ENCODE results near the gene FBN2. TPM values are rescaled to one million over a fixed set of nuclear protein-coding genes. Genes with fewer than 3 reads are reported as not detected.
A peak's percentile ranks its signal among the peaks of the same experiment; 100 is the strongest.

Gene FBN2
- total and polyA plus RNA-seq, 2 experiments from 2014 or later, result 15.2 to 63.2 TPM

DNA sequence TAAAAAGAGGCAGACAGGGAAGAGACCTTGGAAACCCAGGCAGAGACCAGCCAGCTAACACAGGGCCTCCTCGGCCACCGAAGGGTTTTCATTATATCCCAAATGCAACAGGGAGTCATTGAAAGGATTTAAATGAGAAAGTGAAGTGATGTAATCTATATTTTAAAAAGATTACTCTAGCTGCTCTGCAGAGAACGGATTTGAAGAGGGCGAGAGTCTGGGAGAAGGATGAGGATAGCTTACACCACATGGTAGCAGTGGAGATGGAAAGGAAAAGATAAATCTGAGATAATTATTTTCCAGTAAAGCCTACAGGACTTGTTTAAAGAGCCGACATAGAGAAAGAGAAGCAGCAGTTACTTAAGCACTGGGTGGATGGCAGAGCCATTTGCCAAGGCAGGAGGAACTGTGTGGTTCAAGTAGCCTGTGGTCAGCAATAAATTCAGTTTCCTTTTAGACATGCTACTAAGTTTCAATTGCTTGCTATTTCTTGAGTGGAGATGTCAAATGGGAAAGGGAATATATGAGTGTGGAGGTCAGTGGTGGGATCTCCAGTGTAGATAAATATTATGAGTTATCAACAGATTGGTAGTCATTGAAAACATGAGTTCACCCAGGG, 9.3 kb downstream of the FBN2 start:
- Histone ChIP-seq H3K4me1 (ENCODE audit: insufficient read depth) (no peaks in the 10 kb centered on the region), H3K79me2 (ENCODE audit: insufficient read depth) (no peaks in the 10 kb centered on the region), H3K4me2 (ENCODE audit: unreplicated experiment) (no peak overlapping the region), H2AFZ (no peak overlapping the region), H4K20me1 (ENCODE audit: insufficient read depth) (no peaks in the 10 kb centered on the region), H3K27ac (no peak overlapping the region), H3K9me2 (ENCODE audit: insufficient read depth) (no peaks in the 10 kb centered on the region), H3K9me3 (ENCODE audit: low read depth) (no peaks in the 10 kb centered on the region), H3K4me3 (no peak overlapping the region), H3K36me3 (ENCODE audit: low read depth) (no peaks in the 10 kb centered on the region), H3F3A (ENCODE audit: insufficient read depth) (no peaks in the 10 kb centered on the region), H3K27me3 (replicated peaks; ENCODE audit: insufficient read depth) (no peaks in the 10 kb centered on the region), H3K9ac (no peak overlapping the region)
- DNase-seq, result no peak
- TF ChIP-seq EZH2 (IDR thresholded peaks at IDR 0.05; ENCODE audit: insufficient read depth, poor library complexity, severe bottlenecking) (no peak), EZH2phosphoT487 (IDR thresholded peaks at IDR 0.05; ENCODE audit: insufficient read depth, low read depth) (no peak)
- in situ Hi-C loops (cut with MboI), result no loop called here
- 52 to 64% methylated on average over 5 of the region's 5 CpGs for WGBS, 2 experiments (ENCODE audit: low coverage in 1 of 2, low lambda C conversion rate in 2 of 2, missing lambda C conversion rate in 2 of 2)

DNA sequence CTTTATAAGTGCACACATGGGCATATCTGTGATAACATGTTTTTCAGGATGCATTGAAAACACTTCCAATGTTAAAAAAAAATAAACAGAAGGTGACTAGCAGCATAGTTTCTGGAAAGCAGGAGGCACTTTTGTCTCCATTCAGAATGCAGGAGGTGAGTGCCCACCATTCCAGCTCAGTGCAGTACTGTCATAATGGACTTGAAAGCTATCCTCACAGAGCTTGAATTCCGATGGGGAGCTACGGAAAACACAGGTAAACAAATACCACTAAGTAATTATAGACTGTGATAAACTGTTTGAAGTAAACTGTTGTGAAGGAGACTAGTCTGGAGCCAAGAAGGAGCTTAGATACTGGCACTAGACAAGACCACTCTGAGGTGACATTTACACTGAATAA, 9.9 kb downstream of the FBN2 start:
- no peak overlapping the region for H3K9ac ChIP-seq
- no peak for DNase-seq
- no peaks in the 10 kb centered on the region for H3K79me2 ChIP-seq (ENCODE audit: insufficient read depth)
- H3K36me3 ChIP-seq (ENCODE audit: low read depth), result no peaks in the 10 kb centered on the region
- no peaks in the 10 kb centered on the region for H3F3A ChIP-seq (ENCODE audit: insufficient read depth)
- H3K4me2 ChIP-seq (ENCODE audit: unreplicated experiment), result no peak overlapping the region
- H3K4me3 ChIP-seq, result no peak overlapping the region
- no peaks in the 10 kb centered on the region for H3K27me3 ChIP-seq (replicated peaks; ENCODE audit: insufficient read depth)
- no peaks in the 10 kb centered on the region for H4K20me1 ChIP-seq (ENCODE audit: insufficient read depth)
- in situ Hi-C loops (cut with MboI), result no loop called here
- TF ChIP-seq EZH2 (IDR thresholded peaks at IDR 0.05; ENCODE audit: insufficient read depth, poor library complexity, severe bottlenecking) (no peak), EZH2phosphoT487 (IDR thresholded peaks at IDR 0.05; ENCODE audit: insufficient read depth, low read depth) (no peak)
- no peaks in the 10 kb centered on the region for H3K9me3 ChIP-seq (ENCODE audit: low read depth)
- H3K4me1 ChIP-seq (ENCODE audit: insufficient read depth), result no peaks in the 10 kb centered on the region
- WGBS, 2 experiments (ENCODE audit: low coverage in 1 of 2, low lambda C conversion rate in 2 of 2, missing lambda C conversion rate in 2 of 2), result 65 to 74% methylated on average over 2 of the region's 2 CpGs
- H2AFZ ChIP-seq, result no peak overlapping the region
- H3K27ac ChIP-seq, result no peak overlapping the region
- no peaks in the 10 kb centered on the region for H3K9me2 ChIP-seq (ENCODE audit: insufficient read depth)

DNA sequence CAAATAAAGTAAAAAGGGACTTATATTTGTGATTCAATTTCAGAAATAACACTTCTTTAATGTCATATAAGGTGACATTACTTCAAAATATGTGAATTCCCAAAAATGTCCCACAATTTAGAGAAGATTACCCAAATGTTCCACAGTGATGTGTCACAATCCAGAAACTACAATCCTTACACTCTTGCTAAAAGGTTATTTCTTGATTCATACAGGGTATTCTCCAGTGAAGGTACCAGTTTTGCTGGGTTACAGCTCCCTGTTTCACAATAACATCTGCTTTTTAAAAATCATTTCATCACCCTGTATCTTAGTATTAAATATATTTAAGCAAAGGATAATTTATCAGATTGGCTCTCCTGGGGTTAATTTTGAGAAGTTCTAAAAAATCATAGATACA, 11.0 kb downstream of the FBN2 start:
- H3K4me1 ChIP-seq (ENCODE audit: insufficient read depth), result no peaks in the 10 kb centered on the region
- H3F3A ChIP-seq (ENCODE audit: insufficient read depth), result no peaks in the 10 kb centered on the region
- no peaks in the 10 kb centered on the region for H3K36me3 ChIP-seq (ENCODE audit: low read depth)
- no peaks in the 10 kb centered on the region for H3K9me3 ChIP-seq (ENCODE audit: low read depth)
- H3K4me2 ChIP-seq (ENCODE audit: unreplicated experiment), result no peak overlapping the region
- H3K27me3 ChIP-seq (replicated peaks; ENCODE audit: insufficient read depth), result no peaks in the 10 kb centered on the region
- no peaks in the 10 kb centered on the region for H4K20me1 ChIP-seq (ENCODE audit: insufficient read depth)
- no peak overlapping the region for H3K9ac ChIP-seq
- no peak overlapping the region for H2AFZ ChIP-seq
- in situ Hi-C loops (cut with MboI), result no loop called here
- H3K4me3 ChIP-seq, result no peak overlapping the region
- H3K9me2 ChIP-seq (ENCODE audit: insufficient read depth), result no peaks in the 10 kb centered on the region
- TF ChIP-seq EZH2phosphoT487 (IDR thresholded peaks at IDR 0.05; ENCODE audit: insufficient read depth, low read depth), result no peak
- TF ChIP-seq EZH2 (IDR thresholded peaks at IDR 0.05; ENCODE audit: insufficient read depth, poor library complexity, severe bottlenecking), result no peak
- no peaks in the 10 kb centered on the region for H3K79me2 ChIP-seq (ENCODE audit: insufficient read depth)
- no peak overlapping the region; the same call in 1 of the 2 replicates for H3K27ac ChIP-seq
- peak; percentile 31 for DNase-seq

DNA sequence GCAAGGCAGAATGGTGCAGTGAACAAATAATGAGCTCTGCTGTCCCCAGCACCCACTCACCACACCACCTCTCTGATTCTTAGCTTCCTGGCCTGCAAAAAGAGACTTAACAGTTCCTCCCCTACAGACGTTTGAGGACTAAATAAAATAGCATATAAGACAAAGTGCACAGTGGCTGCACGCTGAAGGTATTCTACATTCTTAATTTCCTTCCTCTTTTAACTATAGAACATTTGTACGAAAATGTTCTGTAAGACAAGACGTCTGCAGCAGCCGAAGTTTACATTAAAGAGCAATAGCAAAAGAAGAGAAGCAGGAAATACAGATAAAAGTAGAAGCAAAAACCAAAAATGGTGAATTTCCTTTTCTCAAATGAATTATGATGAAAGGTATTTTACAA, 15.7 kb downstream of the FBN2 start:
- H3K9me3 ChIP-seq (ENCODE audit: low read depth), result no peaks in the 10 kb centered on the region
- no peaks in the 10 kb centered on the region for H3K79me2 ChIP-seq (ENCODE audit: insufficient read depth)
- WGBS, 2 experiments (ENCODE audit: low coverage in 1 of 2, low lambda C conversion rate in 2 of 2, missing lambda C conversion rate in 2 of 2), result 53 to 60% methylated on average over 5 of the region's 5 CpGs
- H2AFZ ChIP-seq, result no peak overlapping the region
- no peaks in the 10 kb centered on the region for H3K27me3 ChIP-seq (replicated peaks; ENCODE audit: insufficient read depth)
- no peak overlapping the region for H3K4me2 ChIP-seq (ENCODE audit: unreplicated experiment)
- no peaks in the 10 kb centered on the region for H3K9me2 ChIP-seq (ENCODE audit: insufficient read depth)
- in situ Hi-C loops (cut with MboI), result no loop called here
- no peaks in the 10 kb centered on the region for H3K4me1 ChIP-seq (ENCODE audit: insufficient read depth)
- H3K4me3 ChIP-seq, result no peak overlapping the region
- no peaks in the 10 kb centered on the region for H3F3A ChIP-seq (ENCODE audit: insufficient read depth)
- no peaks in the 10 kb centered on the region for H4K20me1 ChIP-seq (ENCODE audit: insufficient read depth)
- no peak for DNase-seq
- TF ChIP-seq EZH2 (IDR thresholded peaks at IDR 0.05; ENCODE audit: insufficient read depth, poor library complexity, severe bottlenecking) (no peak), EZH2phosphoT487 (IDR thresholded peaks at IDR 0.05; ENCODE audit: insufficient read depth, low read depth) (no peak)
- no peak overlapping the region for H3K9ac ChIP-seq
- H3K27ac ChIP-seq, result no peak overlapping the region
- H3K36me3 ChIP-seq (ENCODE audit: low read depth), result no peaks in the 10 kb centered on the region

DNA sequence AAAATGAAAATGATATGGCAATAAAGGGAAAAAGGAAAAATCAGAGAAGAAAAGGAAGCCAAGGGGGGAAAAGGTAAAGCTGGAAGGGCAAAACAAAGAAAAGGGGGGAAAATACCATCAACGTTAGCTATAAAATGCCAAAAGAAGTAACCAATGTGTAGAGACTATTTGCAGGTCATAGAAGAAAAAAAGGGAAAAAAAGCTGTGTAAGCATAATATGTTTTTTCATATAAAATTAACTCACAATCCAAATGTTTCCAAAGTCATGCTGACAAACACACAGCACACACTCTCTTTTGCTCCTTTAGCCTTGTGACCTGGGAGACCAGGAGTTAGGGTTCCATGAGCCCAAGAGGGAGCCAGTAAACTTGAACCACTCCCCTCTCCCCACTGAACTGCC, 18.2 kb downstream of the FBN2 start:
- H3K9me3 ChIP-seq (ENCODE audit: low read depth), result no peaks in the 10 kb centered on the region
- WGBS, 2 experiments (ENCODE audit: low coverage in 1 of 2, low lambda C conversion rate in 2 of 2, missing lambda C conversion rate in 2 of 2), result 7 to 19% methylated on average over 1 of the region's 1 CpG
- H3K79me2 ChIP-seq (ENCODE audit: insufficient read depth), result no peaks in the 10 kb centered on the region
- H3K27me3 ChIP-seq (replicated peaks; ENCODE audit: insufficient read depth), result no peaks in the 10 kb centered on the region
- no peak for DNase-seq
- 0 out of 2 replicates have a peak, but pooled peaks cover 6% of the 10 kb centered on the region for H3K36me3 ChIP-seq (ENCODE audit: low read depth)
- H4K20me1 ChIP-seq (ENCODE audit: insufficient read depth), result no peaks in the 10 kb centered on the region
- H3K9ac ChIP-seq, result no peak overlapping the region
- no peaks in the 10 kb centered on the region for H3F3A ChIP-seq (ENCODE audit: insufficient read depth)
- no peak for TF ChIP-seq EZH2 (IDR thresholded peaks at IDR 0.05; ENCODE audit: insufficient read depth, poor library complexity, severe bottlenecking)
- no peak for TF ChIP-seq EZH2phosphoT487 (IDR thresholded peaks at IDR 0.05; ENCODE audit: insufficient read depth, low read depth)
- H3K9me2 ChIP-seq (ENCODE audit: insufficient read depth), result no peaks in the 10 kb centered on the region
- no peaks in the 10 kb centered on the region for H3K4me1 ChIP-seq (ENCODE audit: insufficient read depth)
- no peak overlapping the region for H3K4me3 ChIP-seq
- H3K4me2 ChIP-seq (ENCODE audit: unreplicated experiment), result no peak overlapping the region
- no peak overlapping the region for H2AFZ ChIP-seq
- in situ Hi-C loops (cut with MboI), result no loop called here
- H3K27ac ChIP-seq, result no peak overlapping the region
